ENCODE data around the gene ATP8B4. TPM values are rescaled to one million over a fixed set of nuclear protein-coding genes. Genes with fewer than 3 reads are reported as not detected.

ATP8B4 gene
- total RNA-seq, 2 donors from 2014 or later = 20.0 to 26.1 TPM

DNA sequence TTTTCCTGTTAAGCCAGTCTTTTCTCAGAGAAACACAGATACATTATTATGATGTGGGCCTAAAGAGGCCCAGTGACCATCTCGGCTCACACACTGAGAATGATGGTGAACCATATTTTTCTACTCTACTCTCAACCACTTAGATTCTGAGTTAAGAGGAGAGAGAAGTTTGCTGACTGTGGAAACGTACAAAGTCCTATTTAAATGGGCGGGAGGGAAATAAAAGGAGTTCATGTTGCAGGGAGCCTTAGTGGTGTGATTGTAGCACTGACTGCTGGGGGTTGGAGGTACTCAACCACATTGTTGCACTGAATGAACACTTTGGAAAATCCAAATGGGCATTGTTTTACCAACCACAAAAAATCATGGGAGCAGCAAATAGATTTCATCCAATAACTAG is 51.0 kb downstream of the ATP8B4 start:
- Mint-ChIP-seq H3K36me3 (ENCODE audit: low read depth) (no peaks in the 10 kb centered on the region), H3K4me1 (peaks cover 12% of the 10 kb centered on the region), H3K27ac (no peak overlapping the region), H3K27me3 (peaks cover 19% of the 10 kb centered on the region), H3K4me3 (no peak overlapping the region), H3K9me3 (no peaks in the 10 kb centered on the region)
- ATAC-seq (replicated peaks) = no peak

GRCh38 chr15:50067254-50067653 is 51.8 kb downstream of the ATP8B4 start:
- Mint-ChIP-seq H3K9me3 (no peaks in the 10 kb centered on the region), H3K4me1 (peaks cover 12% of the 10 kb centered on the region), H3K36me3 (ENCODE audit: low read depth) (no peaks in the 10 kb centered on the region), H3K27ac (peak overlapping the region; percentile 82), H3K4me3 (no peak overlapping the region), H3K27me3 (peaks cover 19% of the 10 kb centered on the region)
- ATAC-seq (replicated peaks) = no peak

DNA sequence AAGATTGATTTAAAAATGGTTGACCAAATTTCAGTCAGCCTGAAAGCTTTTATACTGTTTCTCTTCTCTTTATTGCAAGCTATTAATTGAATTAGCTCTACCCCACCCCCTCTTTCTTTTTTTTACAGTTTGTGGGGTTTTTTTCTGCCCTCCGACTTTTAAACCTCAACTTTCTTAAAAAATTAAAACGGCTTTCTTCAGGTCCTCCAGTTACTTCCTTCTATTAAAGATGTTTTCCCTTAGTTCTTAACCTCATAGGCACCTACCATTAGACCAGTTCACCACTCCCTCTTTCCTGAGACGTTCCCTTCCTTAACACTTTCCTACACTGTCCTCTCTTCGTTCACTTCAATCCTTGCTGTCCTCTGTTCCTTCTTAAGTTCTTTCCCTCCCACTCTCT is 52.4 kb downstream of the ATP8B4 start:
- no peak for ATAC-seq (replicated peaks)
- Mint-ChIP-seq H3K36me3 (ENCODE audit: low read depth) (no peaks in the 10 kb centered on the region), H3K4me1 (peaks cover 12% of the 10 kb centered on the region), H3K4me3 (no peak overlapping the region), H3K27me3 (peaks cover 19% of the 10 kb centered on the region), H3K27ac (peak overlapping the region; percentile 82), H3K9me3 (no peaks in the 10 kb centered on the region)

DNA sequence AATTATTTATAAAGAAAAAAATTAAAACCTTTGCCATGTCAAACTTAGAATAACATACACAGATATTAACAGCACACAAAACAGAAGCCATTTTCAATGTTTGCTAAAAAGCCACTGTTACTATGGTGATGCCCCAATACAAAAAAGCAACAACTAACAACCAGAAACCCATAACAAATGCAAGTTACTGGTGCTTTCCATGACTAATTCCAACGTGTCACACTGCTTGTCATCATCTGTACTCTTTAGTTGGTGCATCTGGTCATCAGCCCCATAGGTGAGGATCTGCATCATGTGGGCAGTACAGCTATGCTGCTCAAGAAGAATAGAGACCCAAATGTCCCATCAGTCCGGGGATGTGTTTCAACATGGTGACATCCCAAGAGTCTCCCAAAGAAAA is 52.8 kb downstream of the ATP8B4 start:
- peak; percentile 97 for ATAC-seq (replicated peaks)
- peak overlapping the region; percentile 82 for H3K27ac Mint-ChIP-seq
- peaks cover 19% of the 10 kb centered on the region for H3K27me3 Mint-ChIP-seq
- no peaks in the 10 kb centered on the region for H3K9me3 Mint-ChIP-seq
- no peaks in the 10 kb centered on the region for H3K36me3 Mint-ChIP-seq (ENCODE audit: low read depth)
- H3K4me1 Mint-ChIP-seq = peaks cover 12% of the 10 kb centered on the region
- no peak overlapping the region for H3K4me3 Mint-ChIP-seq

- no peaks in the 10 kb centered on the region for H3K9me3 Mint-ChIP-seq
- peaks cover 16% of the 10 kb centered on the region for H3K27me3 Mint-ChIP-seq
- ATAC-seq (replicated peaks) = no peak
- H3K27ac Mint-ChIP-seq = peak overlapping the region; percentile 82
- H3K36me3 Mint-ChIP-seq (ENCODE audit: low read depth) = no peaks in the 10 kb centered on the region
- H3K4me3 Mint-ChIP-seq = no peak overlapping the region
- peaks cover 12% of the 10 kb centered on the region for H3K4me1 Mint-ChIP-seq
Measured at GRCh38 chr15:50065279-50065678, 53.8 kb downstream of the ATP8B4 start.

DNA sequence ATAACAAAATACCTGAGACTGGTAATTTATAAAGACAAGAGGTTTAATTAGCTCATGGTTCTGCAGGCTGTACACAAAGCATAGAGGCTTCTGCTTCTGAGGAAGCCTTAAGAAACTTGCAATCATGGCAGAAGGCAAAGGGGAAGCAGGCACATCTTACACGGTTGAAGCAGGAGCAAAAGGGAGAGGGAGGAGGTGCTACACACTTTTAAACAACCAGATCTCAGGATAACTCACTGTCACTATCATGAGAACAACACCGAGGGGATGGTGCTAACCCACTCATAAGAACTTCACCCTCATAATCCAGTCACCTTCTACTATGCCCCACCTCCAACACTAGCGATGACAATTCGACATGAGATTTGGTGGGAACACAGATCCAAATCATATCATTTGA is 54.4 kb downstream of the ATP8B4 start:
- H3K36me3 Mint-ChIP-seq (ENCODE audit: low read depth) = no peaks in the 10 kb centered on the region
- peaks cover 16% of the 10 kb centered on the region for H3K27me3 Mint-ChIP-seq
- ATAC-seq (replicated peaks) = peak; percentile 14
- H3K27ac Mint-ChIP-seq = peak overlapping the region; percentile 53
- H3K9me3 Mint-ChIP-seq = no peaks in the 10 kb centered on the region
- peaks cover 12% of the 10 kb centered on the region for H3K4me1 Mint-ChIP-seq
- no peak overlapping the region for H3K4me3 Mint-ChIP-seq

DNA sequence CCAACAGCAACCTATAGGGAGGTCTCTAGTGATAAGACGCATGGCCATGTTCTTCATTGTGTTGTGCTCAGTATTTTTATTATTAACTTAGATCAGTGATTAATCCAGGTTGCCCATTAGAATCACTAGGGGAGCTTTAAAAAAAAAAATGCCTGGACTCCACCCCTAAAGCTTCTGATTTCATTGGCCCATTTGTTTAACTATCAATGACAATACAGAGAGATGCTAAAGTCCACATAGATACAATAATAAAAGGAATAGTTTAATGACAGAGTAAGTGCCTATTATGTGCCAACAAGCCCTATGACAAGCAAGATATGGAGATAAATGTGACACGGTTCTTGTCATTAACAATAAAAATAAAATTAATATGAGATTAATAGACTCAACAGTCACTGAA is 55.8 kb downstream of the ATP8B4 start:
- H3K4me3 Mint-ChIP-seq = no peak overlapping the region
- H3K36me3 Mint-ChIP-seq (ENCODE audit: low read depth) = no peaks in the 10 kb centered on the region
- peaks cover 12% of the 10 kb centered on the region for H3K4me1 Mint-ChIP-seq
- H3K9me3 Mint-ChIP-seq = no peaks in the 10 kb centered on the region
- no peak for ATAC-seq (replicated peaks)
- no peak overlapping the region for H3K27ac Mint-ChIP-seq
- peaks cover 16% of the 10 kb centered on the region for H3K27me3 Mint-ChIP-seq

DNA sequence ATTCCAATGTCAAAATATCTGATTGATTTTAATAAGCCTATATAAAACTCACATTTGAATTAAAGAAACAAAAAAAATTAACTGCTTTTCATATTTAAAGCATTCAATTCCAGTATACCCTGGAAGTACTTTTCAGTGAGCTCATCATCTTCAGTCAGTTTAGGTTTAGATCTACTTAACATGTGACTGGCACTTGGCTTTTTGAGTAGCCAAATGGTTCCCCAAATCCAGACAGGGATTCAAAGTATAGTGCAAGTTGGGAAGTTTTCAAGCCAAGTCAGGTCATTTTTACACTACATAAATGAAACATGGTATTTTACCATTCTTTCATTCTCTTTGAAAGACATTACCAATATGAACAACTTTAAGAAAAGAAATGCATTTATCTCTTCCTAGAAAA is 57.5 kb downstream of the ATP8B4 start:
- Mint-ChIP-seq H3K9me3 (no peaks in the 10 kb centered on the region), H3K4me3 (no peak overlapping the region), H3K27ac (no peak overlapping the region), H3K4me1 (peaks cover 4% of the 10 kb centered on the region), H3K36me3 (ENCODE audit: low read depth) (no peaks in the 10 kb centered on the region), H3K27me3 (peaks cover 9% of the 10 kb centered on the region)
- no peak for ATAC-seq (replicated peaks)

DNA sequence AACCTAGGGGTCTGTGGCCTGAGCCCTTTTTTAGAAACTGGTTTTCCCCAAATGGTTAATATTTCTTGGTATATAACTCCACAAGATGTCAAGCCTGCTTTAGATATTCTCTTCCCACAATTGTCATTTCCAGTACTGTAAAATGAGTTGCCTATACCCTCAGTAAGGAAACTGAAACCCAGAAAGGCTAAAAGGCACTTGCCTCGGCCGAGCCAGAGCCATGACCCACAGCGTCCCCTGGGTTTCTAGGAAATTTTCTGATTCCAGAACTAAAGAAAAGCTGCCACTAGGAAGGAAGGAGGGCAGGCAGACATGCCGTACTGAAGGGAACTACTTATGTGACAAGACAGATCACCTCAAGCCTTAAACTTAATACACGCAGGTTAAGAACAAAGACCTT is 59.1 kb downstream of the ATP8B4 start:
- Mint-ChIP-seq H3K36me3 (ENCODE audit: low read depth) (no peaks in the 10 kb centered on the region), H3K27ac (no peak overlapping the region), H3K27me3 (peaks cover 18% of the 10 kb centered on the region), H3K9me3 (no peaks in the 10 kb centered on the region), H3K4me3 (no peak overlapping the region), H3K4me1 (no peaks in the 10 kb centered on the region)
- ATAC-seq (replicated peaks) = peak; percentile 44

DNA sequence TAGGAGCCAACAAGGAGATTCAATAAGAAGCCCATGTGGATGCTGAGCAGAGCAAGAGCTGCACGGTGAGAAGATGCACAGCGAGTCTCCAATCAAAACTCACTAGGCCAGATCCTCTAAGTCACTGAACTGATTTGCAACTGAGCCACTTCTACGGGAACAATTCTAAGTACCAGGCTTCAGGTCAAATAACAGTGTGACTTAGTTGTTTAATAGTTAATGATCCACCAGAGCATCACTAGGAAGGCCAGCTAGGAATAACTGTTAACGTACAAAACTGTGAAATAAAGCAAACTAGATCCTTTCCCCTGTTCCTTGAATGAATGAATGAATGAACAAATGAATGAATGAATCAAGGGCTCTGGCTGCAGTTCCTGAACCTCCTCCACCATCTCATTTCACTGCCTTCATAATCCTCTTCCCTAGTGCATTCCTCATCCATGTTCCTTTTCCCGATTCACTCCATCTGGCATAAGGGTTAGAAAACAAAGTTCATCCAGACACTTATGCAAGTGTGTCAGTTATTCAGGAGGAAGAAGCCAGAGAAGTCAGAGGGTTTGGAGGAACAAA is 59.7 kb downstream of the ATP8B4 start:
- peaks cover 16% of the 10 kb centered on the region for H3K27me3 Mint-ChIP-seq
- H3K4me3 Mint-ChIP-seq = no peak overlapping the region
- H3K27ac Mint-ChIP-seq = no peak overlapping the region
- no peaks in the 10 kb centered on the region for H3K4me1 Mint-ChIP-seq
- no peak for ATAC-seq (replicated peaks)
- no peaks in the 10 kb centered on the region for H3K36me3 Mint-ChIP-seq (ENCODE audit: low read depth)
- H3K9me3 Mint-ChIP-seq = no peaks in the 10 kb centered on the region

DNA sequence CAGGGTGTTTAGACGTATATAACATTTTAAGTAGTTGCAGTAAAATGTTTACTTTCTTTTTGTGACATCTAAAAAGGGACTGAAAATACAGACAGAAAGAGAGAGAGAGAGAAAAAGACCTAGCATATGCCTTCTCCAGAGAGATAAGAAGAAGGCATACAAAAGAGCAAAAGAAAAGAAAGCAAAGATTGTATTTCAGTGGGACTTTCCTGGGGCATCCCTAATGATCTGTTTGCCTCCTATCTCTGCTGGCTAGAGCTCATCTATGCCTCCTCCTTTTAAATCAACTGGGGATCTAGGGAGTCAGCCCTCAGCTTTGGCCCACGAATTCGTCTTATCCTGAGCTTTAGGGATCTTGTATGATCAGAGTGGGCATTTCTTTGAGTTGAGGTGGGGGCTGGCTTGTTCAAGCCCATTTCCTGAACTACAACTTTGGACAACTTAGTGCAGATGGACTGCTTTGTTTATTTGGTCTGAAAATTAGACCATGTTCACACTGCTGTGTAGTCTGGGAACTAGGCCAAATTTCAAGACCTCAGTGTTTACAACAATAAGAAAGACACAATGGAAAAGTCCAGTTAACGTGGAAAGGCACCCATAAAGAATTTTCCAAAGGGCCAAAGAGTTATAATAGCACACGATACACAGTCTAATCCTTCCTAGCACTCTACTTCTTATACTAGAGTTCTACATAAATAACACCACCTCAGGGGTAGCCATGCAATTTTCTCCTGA is 61.0 kb downstream of the ATP8B4 start:
- no peaks in the 10 kb centered on the region for H3K4me1 Mint-ChIP-seq
- H3K9me3 Mint-ChIP-seq = no peaks in the 10 kb centered on the region
- H3K36me3 Mint-ChIP-seq (ENCODE audit: low read depth) = no peaks in the 10 kb centered on the region

DNA sequence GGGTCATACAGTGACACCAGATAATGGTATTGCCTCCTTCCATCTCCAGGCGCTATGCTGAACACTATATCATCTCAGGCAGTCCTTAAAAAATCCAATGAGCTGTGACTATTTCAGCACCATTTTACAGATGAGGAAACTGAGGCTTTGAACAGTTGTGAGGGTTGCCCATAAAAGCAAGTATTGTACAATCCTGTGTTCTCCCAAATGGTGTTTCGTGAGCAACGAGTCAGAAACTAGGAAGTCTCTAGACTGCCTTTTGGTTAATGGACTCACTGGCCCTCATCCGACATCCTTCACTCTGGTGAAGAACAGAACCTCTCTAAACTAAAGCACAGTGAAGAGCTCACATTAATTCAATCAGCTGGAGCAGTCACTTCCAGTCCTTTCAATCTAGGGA is 61.8 kb downstream of the ATP8B4 start:
- no peak for ATAC-seq (replicated peaks)
- Mint-ChIP-seq H3K36me3 (ENCODE audit: low read depth) (no peaks in the 10 kb centered on the region), H3K4me3 (no peak overlapping the region)

More for the DNA sequence above, 61.0 kb downstream of the ATP8B4 start:
- H3K27ac Mint-ChIP-seq = no peak overlapping the region
- peaks cover 16% of the 10 kb centered on the region for H3K27me3 Mint-ChIP-seq
- ATAC-seq (replicated peaks) = no peak
- no peak overlapping the region for H3K4me3 Mint-ChIP-seq

DNA sequence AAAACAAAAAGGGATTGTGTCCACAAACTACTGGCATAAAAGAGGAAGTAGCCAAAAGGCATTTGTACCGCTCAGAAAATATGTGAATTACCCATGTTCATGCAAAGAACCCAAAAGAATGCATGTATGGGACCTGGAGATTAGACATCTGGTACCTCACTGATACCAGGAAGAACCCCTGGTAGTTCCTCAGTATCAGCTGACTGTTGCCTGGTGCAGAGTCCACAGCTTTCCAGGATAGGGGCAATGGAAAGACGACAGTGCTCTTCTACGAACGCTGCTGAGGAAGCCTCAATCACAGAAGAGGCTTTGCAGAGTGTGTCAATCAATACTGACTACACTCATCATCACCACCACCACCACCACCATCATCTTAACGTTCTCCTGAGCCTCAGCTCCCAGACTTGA is 63.3 kb downstream of the ATP8B4 start:
- Mint-ChIP-seq H3K36me3 (ENCODE audit: low read depth) (no peaks in the 10 kb centered on the region), H3K27ac (no peak overlapping the region), H3K4me1 (no peaks in the 10 kb centered on the region), H3K4me3 (no peak overlapping the region), H3K9me3 (no peaks in the 10 kb centered on the region), H3K27me3 (peaks cover 28% of the 10 kb centered on the region)
- ATAC-seq (replicated peaks) = no peak

More for the DNA sequence above, 61.8 kb downstream of the ATP8B4 start:
- H3K9me3 Mint-ChIP-seq = no peaks in the 10 kb centered on the region
- peaks cover 22% of the 10 kb centered on the region for H3K27me3 Mint-ChIP-seq
- no peaks in the 10 kb centered on the region for H3K4me1 Mint-ChIP-seq
- H3K27ac Mint-ChIP-seq = no peak overlapping the region

GRCh38 chr15:50055332-50055731 is 63.7 kb downstream of the ATP8B4 start:
- ATAC-seq (replicated peaks) = no peak
- H3K36me3 Mint-ChIP-seq (ENCODE audit: low read depth) = no peaks in the 10 kb centered on the region
- H3K4me1 Mint-ChIP-seq = no peaks in the 10 kb centered on the region
- H3K27ac Mint-ChIP-seq = no peak overlapping the region
- no peak overlapping the region for H3K4me3 Mint-ChIP-seq
- H3K9me3 Mint-ChIP-seq = no peaks in the 10 kb centered on the region
- H3K27me3 Mint-ChIP-seq = peaks cover 28% of the 10 kb centered on the region

DNA sequence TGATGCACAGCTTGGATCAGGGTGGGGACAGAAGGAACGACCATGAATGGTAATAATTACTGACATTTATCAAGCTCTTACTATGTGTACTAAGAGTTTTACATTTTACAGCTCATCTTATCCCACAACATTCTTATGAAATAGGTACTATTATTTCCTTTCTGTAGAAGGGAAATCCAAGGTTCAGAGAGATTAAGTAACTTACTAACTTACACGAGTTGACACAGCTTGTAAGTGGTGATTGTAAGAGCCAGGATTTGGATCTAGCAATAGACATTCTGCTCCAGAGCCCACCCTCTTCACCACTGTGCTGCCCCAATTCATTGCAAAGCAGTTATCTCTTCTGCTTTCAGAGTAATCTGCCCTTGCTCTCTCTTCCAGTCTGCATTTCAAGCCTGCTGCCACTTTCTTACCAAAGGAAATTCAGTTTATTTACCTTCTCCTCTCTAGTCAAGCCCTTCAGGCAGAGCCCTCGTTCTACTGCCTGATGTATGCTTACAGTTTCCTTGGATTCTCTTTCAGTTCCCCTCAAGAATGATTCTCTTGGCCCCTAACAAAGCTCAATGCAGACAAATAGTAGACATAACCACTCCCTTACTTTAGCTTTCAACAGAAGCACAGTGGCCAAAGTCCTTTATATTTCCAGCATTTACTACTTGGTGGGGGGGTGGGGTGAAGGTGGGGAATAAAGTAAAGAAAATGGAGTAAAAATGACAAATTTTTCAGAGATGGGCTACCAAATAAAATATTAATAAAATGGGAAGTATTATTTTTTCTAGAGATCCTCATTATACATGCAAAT is 65.8 kb downstream of the ATP8B4 start:
- Mint-ChIP-seq H3K27me3 (peaks cover 32% of the 10 kb centered on the region), H3K4me3 (no peak overlapping the region), H3K9me3 (no peaks in the 10 kb centered on the region), H3K4me1 (no peaks in the 10 kb centered on the region), H3K27ac (no peak overlapping the region), H3K36me3 (ENCODE audit: low read depth) (no peaks in the 10 kb centered on the region)
- no peak for ATAC-seq (replicated peaks)
